ENCODE results near the gene EXOC1. TPM values are rescaled to one million over a fixed set of nuclear protein-coding genes. Genes with fewer than 3 reads are reported as not detected.

The EXOC1 gene
- total and polyA plus RNA-seq, 9 of the 15 experiments (the other 6 are each of a cell fraction or from before 2014, with no cell fraction given), result 16.0 to 45.5 (median 26.2) TPM

- ATAC-seq (no peak), FAIRE-seq (no peak), DNase-seq (ENCODE audit: extremely low read depth in 1 of 4, low spot score in 3 of 4) (no peak)
- BruUV-seq (replicated peaks), result no TSS peak
- no peaks in the 10 kb centered on the region for H3K9me1 ChIP-seq (ENCODE audit: control insufficient read depth, insufficient read depth, low read length)
- peaks cover 3 to 7% of the 10 kb centered on the region in 2 experiments; a peak in 2 of 5 replicates for H3K4me1 ChIP-seq (replicated peaks in 1 of 2; ENCODE audit: control insufficient read depth in 2 of 2, insufficient read depth in 2 of 2, low read length in 2 of 2)
- H3K36me3 ChIP-seq (ENCODE audit: control insufficient read depth, insufficient read depth, low read length), result peaks cover 30% of the 10 kb centered on the region; the same call in 2 of the 3 replicates
- ChIA-PET CTCF (ENCODE audit: low intra/inter-chr PET ratio) (no interaction called here), POLR2A (no interaction called here)
- no peak overlapping the region for H3K9ac ChIP-seq (ENCODE audit: insufficient read depth in 1 of 2, low read depth in 2 of 2, low read length in 2 of 2)
- H3K9me3 ChIP-seq (replicated peaks; ENCODE audit: control insufficient read depth, insufficient read depth, low read depth, low read length), result no peaks in the 10 kb centered on the region
- no peak overlapping the region for H3K4me2 ChIP-seq (ENCODE audit: insufficient read depth, low read length)
- 47% methylated on average over 1 of the region's 1 CpG for WGBS (ENCODE audit: insufficient coverage, low coverage, missing lambda C conversion rate)
- H3K27ac ChIP-seq (ENCODE audit: extremely low read depth, low read depth, low read length), result no peak overlapping the region
- in situ Hi-C loops (cut with MboI) (loop anchor here (10.0 kb wide), 1 partner anchor 503 kb away; no protein-coding TSS in a partner anchor), intact Hi-C loops (cut with micrococcal nuclease) (no loop called here)
- H3K27me3 ChIP-seq (ENCODE audit: control insufficient read depth in 2 of 2, insufficient read depth in 2 of 2, low read length in 2 of 2), result no peaks in the 10 kb centered on the region
- H4K20me1 ChIP-seq (replicated peaks; ENCODE audit: control insufficient read depth, insufficient read depth, low read length), result no peaks in the 10 kb centered on the region
- TF ChIP-seq, protein P1, sequence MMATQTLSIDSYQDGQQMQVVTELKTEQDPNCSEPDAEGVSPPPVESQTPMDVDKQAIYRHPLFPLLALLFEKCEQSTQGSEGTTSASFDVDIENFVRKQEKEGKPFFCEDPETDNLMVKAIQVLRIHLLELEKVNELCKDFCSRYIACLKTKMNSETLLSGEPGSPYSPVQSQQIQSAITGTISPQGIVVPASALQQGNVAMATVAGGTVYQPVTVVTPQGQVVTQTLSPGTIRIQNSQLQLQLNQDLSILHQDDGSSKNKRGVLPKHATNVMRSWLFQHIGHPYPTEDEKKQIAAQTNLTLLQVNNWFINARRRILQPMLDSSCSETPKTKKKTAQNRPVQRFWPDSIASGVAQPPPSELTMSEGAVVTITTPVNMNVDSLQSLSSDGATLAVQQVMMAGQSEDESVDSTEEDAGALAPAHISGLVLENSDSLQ (IDR thresholded peaks at IDR 0.05), result no peak
- no peak for TF ChIP-seq ZNF398 (CRISPR knock-in tag; IDR thresholded peaks at IDR 0.05)
- TF ChIP-seq ETV6 (IDR thresholded peaks at IDR 0.05; ENCODE audit: borderline replicate concordance in 1 of 2, low read depth in 2 of 2, low read length in 1 of 2), result no peak
- TF ChIP-seq ETV6 (CRISPR knock-in tag; IDR thresholded peaks at IDR 0.05; ENCODE audit: borderline replicate concordance), result no peak
- TF ChIP-seq ZSCAN29 (IDR thresholded peaks at IDR 0.05), result no peak
- no peak for TF ChIP-seq MYC (IDR thresholded peaks at IDR 0.05; ENCODE audit: low read depth, low read length)
- no peak for TF ChIP-seq MYC (CRISPR knock-in tag; IDR thresholded peaks at IDR 0.05; ENCODE audit: borderline replicate concordance, low read depth)
- no peak for TF ChIP-seq XRCC3 (IDR thresholded peaks at IDR 0.05)
- TF ChIP-seq ZNF280A (IDR thresholded peaks at IDR 0.05; ENCODE audit: low read depth, partially characterized antibody), result no peak
- no peak for TF ChIP-seq SAP30 (IDR thresholded peaks at IDR 0.05; ENCODE audit: borderline replicate concordance, insufficient read depth, low read depth, low read length, poor library complexity, severe bottlenecking)
- H3K79me2 ChIP-seq (ENCODE audit: control insufficient read depth, insufficient read depth, low read length), result peaks cover 29% of the 10 kb centered on the region
- H3K4me3 ChIP-seq, result no peak overlapping the region
- no peak overlapping the region for H2AFZ ChIP-seq (ENCODE audit: low read depth, low read length)
Measured at GRCh38 chr4:55857586-55857985, 4.1 kb downstream of the EXOC1 start.

Measured in K562 (cell line).